Frontal cortex (tissue), 4 donors: ENCODE measurements around the gene CES4A. TPM values are rescaled to one million over a fixed set of nuclear protein-coding genes. Genes with fewer than 3 reads are reported as not detected.
"Not testable (repeated sequence)": the region's sequence is repeated elsewhere in the genome, so short reads cannot be mapped to it uniquely, and the experiment has no call there.

Experiments
- DNase-seq, 2 donors: peaks; one replicate each; pipeline ENCODE4 v3.0.0; 2012; ENCODE audit warnings: low spot score in 2 of 2
- FAIRE-seq: peaks from 2 replicates; lab custom pipeline; 2012; peaks lifted over from hg19 to GRCh38; lab: Jason Lieb, UNC
- small RNA-seq: library from RNA; depleted of rRNA; stranded (forward); fragments of <200 nt; gene quantifications from one replicate; pipeline ENCODE3, GENCODE V24; 2014
- total RNA-seq: library from RNA; depleted of rRNA; stranded (reverse); fragments of >200 nt; gene quantifications from one replicate; pipeline ENCODE4 v1.2.3, GENCODE V29; 2014
- donor health status: control.
- donor health status: control.
- donor health status: control.

CES4A gene
- total RNA-seq, 1 donor from 2014 or later, result 9.0 TPM

GRCh38 chr16:67035364-67035763 is 47.0 kb downstream of the CES4A start:
- FAIRE-seq (no peak), DNase-seq (no peak)

- no peak for DNase-seq
- FAIRE-seq, result no peak
Measured at GRCh38 chr16:67036323-67036741, 47.9 kb downstream of the CES4A start.

GRCh38 chr16:67039260-67040020 is 51.1 kb downstream of the CES4A start:
- FAIRE-seq, result no peak
- no peak for DNase-seq

- no peak for DNase-seq
- no peak for FAIRE-seq
Measured at GRCh38 chr16:67040166-67040565, 51.8 kb downstream of the CES4A start.

- no peak for DNase-seq
- no peak for FAIRE-seq
Measured at GRCh38 chr16:67040906-67041305, 52.5 kb downstream of the CES4A start.

- not testable (repeated sequence) for FAIRE-seq, DNase-seq
Measured at GRCh38 chr16:67041520-67041919, 53.1 kb downstream of the CES4A start.

GRCh38 chr16:67043420-67043819 is 55.0 kb downstream of the CES4A start:
- FAIRE-seq (no peak), DNase-seq (no peak)

GRCh38 chr16:67050796-67051195 is 62.4 kb downstream of the CES4A start:
- DNase-seq (no peak), FAIRE-seq (no peak)

GRCh38 chr16:67052399-67052798 is 64.0 kb downstream of the CES4A start:
- DNase-seq (no peak), FAIRE-seq (no peak)

GRCh38 chr16:67053767-67054334 is 65.5 kb downstream of the CES4A start:
- FAIRE-seq (no peak), DNase-seq (no peak)

- DNase-seq (no peak), FAIRE-seq (no peak)
Measured at GRCh38 chr16:67054901-67055300, 66.5 kb downstream of the CES4A start.

GRCh38 chr16:67055712-67056487 is 67.5 kb downstream of the CES4A start:
- DNase-seq (peak in 1 of 2 donors; percentile 22), FAIRE-seq (no peak)

Small RNA genes within 50 kb of the gene (small RNA-seq; reads per million reads assigned to genes)
- not detected for gene RN7SL543P

Other genes with a start within 250 kb of the CES4A start
- gene DYNC1LI2, start 237.0 kb upstream of the CES4A start, total RNA-seq, result 183 TPM
- gene TERB1, start 187.0 kb upstream of the CES4A start, total RNA-seq, result 0.41 TPM
- gene NAE1, start 157.6 kb upstream of the CES4A start, total RNA-seq, result 110 TPM
- gene CA7, start 144.2 kb upstream of the CES4A start, total RNA-seq, result not detected
- 8.6 TPM for gene PDP2, start 108.1 kb upstream of the CES4A start, total RNA-seq
- not detected for gene CDH16, start 69.7 kb upstream of the CES4A start, total RNA-seq
- 2.4 TPM for gene RRAD, start 63.1 kb upstream of the CES4A start, total RNA-seq
- gene CIAO2B, start 54.2 kb upstream of the CES4A start, total RNA-seq, result 105 TPM
- gene CES2, start 53.1 kb upstream of the CES4A start, total RNA-seq, result 22.8 TPM
- gene CES3, start 27.3 kb upstream of the CES4A start, total RNA-seq, result under 0.01 TPM
- gene CBFB, start 40.6 kb downstream of the CES4A start, total RNA-seq, result 55.0 TPM
- gene PHAF1, start 121.4 kb downstream of the CES4A start, total RNA-seq, result 17.1 TPM
- gene B3GNT9, start 162.4 kb downstream of the CES4A start, total RNA-seq, result 1.2 TPM
- gene TRADD, start 171.3 kb downstream of the CES4A start, total RNA-seq, result 0.82 TPM
- 0.82 TPM for gene FBXL8, start 171.4 kb downstream of the CES4A start, total RNA-seq
- 3.7 TPM for gene HSF4, start 176.2 kb downstream of the CES4A start, total RNA-seq
- 3.7 TPM for gene NOL3, start 181.9 kb downstream of the CES4A start, total RNA-seq
- gene MATCAP1, start 195.4 kb downstream of the CES4A start, total RNA-seq, result 52.2 TPM
- gene EXOC3L1, start 201.5 kb downstream of the CES4A start, total RNA-seq, result 1.2 TPM
- 19.6 TPM for gene E2F4, start 203.6 kb downstream of the CES4A start, total RNA-seq
- gene ELMO3, start 210.5 kb downstream of the CES4A start, total RNA-seq, result 0.41 TPM
- gene TMEM208, start 238.5 kb downstream of the CES4A start, total RNA-seq, result 21.2 TPM